ENCODE results near the gene CYP2F1. TPM values are rescaled to one million over a fixed set of nuclear protein-coding genes. Genes with fewer than 3 reads are reported as not detected.
"Not testable (repeated sequence)": the region's sequence is repeated elsewhere in the genome, so short reads cannot be mapped to it uniquely, and the experiment has no call there.

The CYP2F1 gene, protein sequence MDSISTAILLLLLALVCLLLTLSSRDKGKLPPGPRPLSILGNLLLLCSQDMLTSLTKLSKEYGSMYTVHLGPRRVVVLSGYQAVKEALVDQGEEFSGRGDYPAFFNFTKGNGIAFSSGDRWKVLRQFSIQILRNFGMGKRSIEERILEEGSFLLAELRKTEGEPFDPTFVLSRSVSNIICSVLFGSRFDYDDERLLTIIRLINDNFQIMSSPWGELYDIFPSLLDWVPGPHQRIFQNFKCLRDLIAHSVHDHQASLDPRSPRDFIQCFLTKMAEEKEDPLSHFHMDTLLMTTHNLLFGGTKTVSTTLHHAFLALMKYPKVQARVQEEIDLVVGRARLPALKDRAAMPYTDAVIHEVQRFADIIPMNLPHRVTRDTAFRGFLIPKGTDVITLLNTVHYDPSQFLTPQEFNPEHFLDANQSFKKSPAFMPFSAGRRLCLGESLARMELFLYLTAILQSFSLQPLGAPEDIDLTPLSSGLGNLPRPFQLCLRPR
- not detected in 2 replicates for total RNA-seq (2014; rRNA removed)
- 0.06 TPM for polyA plus RNA-seq (2012)

GRCh38 chr19:41114132-41114531 is at the start of gene CYP2F1:
Gene CYP2F1 (plus strand): TSS chr19:41114432. CDS start chr19:41116189, 1,757 bp downstream.
- no peak for DNase-seq (ENCODE audit: low read depth)

- DNase-seq (ENCODE audit: low read depth): peak; percentile 17
These were observed 49.2 kb upstream of the CYP2F1 start for GRCh38 chr19:41064974-41065569.

- DNase-seq (ENCODE audit: low read depth): no peak
These were observed 37.9 kb upstream of the CYP2F1 start for GRCh38 chr19:41076286-41076685.

- DNase-seq (ENCODE audit: low read depth): no peak
These were observed 30.7 kb upstream of the CYP2F1 start for GRCh38 chr19:41083516-41083915.

DNA sequence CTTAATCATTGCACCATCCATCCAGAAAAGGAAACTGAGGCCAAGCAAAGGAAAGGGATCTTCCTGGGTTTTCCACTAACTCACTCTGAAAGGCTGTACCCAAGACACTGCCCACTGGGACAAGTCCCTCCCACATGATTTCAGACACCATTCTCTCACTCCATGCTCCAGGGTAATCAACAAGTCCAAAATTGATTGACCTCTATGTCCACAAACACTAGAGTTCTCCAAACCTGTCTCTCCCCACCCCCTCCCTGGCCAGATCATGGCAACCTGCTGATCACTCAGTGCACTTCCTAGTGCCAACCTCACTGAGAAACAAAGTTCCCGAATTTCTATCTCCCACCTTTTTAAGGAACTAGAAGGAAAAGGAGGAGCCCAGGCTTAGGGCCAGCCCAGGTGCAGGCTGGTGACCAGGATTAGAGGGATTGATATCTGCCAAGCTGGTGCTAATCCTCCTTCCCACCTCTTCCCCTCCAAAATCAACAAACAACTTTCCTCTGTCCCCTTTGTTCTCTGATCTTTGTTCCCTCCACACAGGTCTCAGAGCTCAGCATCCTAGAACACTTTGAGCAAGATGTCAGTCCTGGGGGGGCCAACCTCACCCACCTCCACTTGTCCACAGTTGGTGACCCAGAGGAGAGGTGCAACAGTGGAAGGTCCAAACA is 28.4 kb upstream of the CYP2F1 start:
- DNase-seq (ENCODE audit: low read depth): no peak

GRCh38 chr19:41088151-41088550 is 26.1 kb upstream of the CYP2F1 start, which contains the start of gene CYP2A13:
Gene CYP2A13 (plus strand): TSS chr19:41088451. CDS start chr19:41088472, 21 bp downstream.
- no peak for DNase-seq (ENCODE audit: low read depth)

GRCh38 chr19:41089959-41090358 is 24.3 kb upstream of the CYP2F1 start:
- no peak for DNase-seq (ENCODE audit: low read depth)

- DNase-seq (ENCODE audit: low read depth): no peak
These were observed 18.5 kb upstream of the CYP2F1 start for GRCh38 chr19:41095703-41096102.

- DNase-seq (ENCODE audit: low read depth): no peak
These were observed 17.9 kb upstream of the CYP2F1 start for GRCh38 chr19:41096353-41096752.

DNA sequence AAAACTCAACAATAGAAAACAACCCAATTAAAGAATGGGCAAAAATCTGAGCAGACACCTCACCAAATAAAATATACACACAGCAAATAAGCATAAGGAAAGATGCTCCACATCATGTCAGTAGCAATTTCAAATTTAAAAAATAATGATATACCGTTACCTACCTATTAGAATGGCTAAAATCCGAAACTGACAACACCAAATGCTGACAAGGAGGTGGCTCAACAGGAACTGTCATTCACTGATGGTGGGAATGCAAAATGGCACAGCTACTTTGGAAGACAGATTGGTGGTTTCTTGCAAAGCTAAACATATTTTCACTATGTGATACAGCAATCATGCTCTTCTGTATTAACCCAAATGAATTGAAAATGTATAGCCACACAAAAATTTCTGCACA is 16.9 kb upstream of the CYP2F1 start:
- DNase-seq (ENCODE audit: low read depth): no peak

- DNase-seq (ENCODE audit: low read depth): no peak
These were observed 15.5 kb upstream of the CYP2F1 start for GRCh38 chr19:41098762-41099161.

GRCh38 chr19:41102210-41102609 is 12.0 kb upstream of the CYP2F1 start:
- DNase-seq (ENCODE audit: low read depth): not testable (repeated sequence)

- DNase-seq (ENCODE audit: low read depth): no peak
These were observed 8.1 kb upstream of the CYP2F1 start for GRCh38 chr19:41106177-41106576.

- DNase-seq (ENCODE audit: low read depth): no peak
These were observed 2.9 kb upstream of the CYP2F1 start for GRCh38 chr19:41111296-41111695.

- DNase-seq (ENCODE audit: low read depth): no peak
These were observed 2.4 kb upstream of the CYP2F1 start for GRCh38 chr19:41111750-41112295.

DNA sequence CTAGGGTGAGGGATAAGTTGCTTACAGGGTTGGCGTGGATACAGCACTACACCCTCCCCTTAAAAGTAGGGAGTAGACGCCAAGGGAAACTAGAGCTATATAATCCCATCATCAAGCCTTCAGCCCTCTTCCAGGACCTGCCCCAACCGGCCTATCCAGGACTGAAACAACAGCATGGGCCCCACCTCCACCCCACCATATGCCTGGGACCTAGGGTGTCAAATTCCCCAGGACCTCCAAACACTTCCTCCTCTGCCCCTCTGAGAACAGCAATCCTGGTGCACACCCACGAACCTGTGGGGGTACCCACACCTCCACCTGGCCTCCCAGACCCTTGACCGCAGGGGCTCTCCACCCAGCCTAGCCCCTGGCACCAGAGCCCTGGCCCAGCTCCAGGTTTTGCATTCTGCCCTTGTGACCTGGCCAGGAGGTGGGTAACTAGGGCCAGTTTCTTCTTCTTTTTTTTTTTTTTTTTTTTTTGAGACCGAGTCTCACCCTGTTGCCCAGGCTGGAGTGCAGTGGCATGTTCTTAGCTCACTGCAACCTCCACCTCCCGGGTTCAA is 1.4 kb upstream of the CYP2F1 start:
- no peak for DNase-seq (ENCODE audit: low read depth)

DNA sequence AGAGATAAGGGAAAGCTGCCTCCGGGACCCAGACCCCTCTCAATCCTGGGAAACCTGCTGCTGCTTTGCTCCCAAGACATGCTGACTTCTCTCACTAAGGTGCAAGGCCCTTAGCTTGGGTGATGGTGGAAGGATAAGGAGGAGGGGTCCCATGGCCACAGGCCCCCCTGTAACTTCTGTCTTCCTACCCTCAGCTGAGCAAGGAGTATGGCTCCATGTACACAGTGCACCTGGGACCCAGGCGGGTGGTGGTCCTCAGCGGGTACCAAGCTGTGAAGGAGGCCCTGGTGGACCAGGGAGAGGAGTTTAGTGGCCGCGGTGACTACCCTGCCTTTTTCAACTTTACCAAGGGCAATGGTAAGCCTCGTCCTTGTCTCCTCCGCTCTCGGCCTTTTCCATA is 2.0 kb downstream of the CYP2F1 start:
- no peak for DNase-seq (ENCODE audit: low read depth)

DNA sequence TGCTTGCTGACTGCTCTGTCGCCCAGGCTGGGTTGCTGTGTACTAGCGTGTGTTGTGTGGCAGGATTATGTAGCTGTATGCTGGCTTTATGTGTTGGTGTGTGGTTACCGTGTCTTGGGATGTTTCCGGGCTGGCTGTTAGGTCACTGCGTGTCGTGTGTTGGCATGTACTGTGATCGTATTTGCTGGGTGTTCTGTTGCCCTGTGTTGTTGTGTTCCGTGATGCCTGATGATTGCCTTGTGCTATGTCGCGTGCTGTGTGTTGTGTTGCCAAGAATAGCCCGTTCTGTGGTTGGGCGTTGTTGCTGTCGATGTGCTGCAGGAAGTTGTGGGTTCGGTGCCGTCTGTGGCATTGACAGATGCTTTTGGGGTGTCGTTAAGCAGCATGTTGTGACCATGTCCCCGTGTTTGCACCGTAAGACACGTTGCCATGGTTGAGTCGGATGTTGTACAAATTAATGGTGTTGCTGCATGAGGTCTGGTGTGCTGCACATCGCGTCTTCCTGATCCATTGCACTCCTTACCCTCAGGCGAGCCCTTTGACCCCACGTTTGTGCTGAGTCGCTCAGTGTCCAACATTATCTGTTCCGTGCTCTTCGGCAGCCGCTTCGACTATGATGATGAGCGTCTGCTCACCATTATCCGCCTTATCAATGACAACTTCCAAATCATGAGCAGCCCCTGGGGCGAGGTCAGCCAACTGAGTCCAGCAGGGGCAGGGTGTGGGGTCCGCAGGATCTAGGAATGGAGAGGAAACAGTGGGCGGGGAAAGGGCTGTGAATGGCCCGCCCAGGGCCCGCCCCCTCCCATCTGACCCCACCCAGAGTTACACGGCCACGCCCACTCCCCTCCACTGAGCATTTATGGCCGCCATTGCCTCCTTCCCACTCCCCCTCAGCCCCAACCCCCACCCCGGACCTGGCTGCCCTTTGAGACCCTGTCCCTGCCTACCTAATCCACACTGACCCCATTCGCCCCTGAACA is 7.0 kb downstream of the CYP2F1 start:
- DNase-seq (ENCODE audit: low read depth): not testable (repeated sequence)

GRCh38 chr19:41122846-41123245 is 8.6 kb downstream of the CYP2F1 start:
- not testable (repeated sequence) for DNase-seq (ENCODE audit: low read depth)

DNA sequence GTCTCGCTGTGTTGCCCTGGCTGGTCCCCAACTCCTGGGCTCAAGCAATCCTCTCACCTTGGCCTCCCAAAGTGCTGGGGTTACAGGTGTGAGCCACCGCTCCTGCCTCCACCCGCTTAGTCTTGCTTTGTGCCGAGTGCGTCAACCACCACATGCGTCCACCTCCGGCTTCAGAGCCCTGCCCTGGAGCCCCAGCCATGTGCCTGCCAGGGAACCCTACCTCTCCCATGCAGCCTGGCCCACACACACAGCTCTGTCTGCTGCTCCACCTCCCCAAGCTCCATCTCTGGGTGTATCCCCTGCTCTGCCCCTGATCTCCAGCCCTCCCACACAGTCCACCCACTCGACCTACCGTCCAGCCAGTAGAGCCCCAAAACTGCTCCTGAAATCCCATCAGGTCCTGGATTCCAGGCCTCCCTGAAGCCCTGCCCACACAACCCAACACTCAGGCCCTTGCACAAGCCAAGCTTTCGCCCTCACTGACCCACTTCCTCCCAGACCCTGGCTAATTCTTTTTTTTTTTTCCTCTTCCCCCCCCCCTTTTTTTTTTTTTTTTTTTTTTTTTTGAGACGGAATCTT is 9.6 kb downstream of the CYP2F1 start:
- no peak for DNase-seq (ENCODE audit: low read depth)

Measured in LHCN-M2 (cell line).